K562 (cell line): ENCODE data around the gene PDCL3. TPM values are rescaled to one million over a fixed set of nuclear protein-coding genes. Genes with fewer than 3 reads are reported as not detected.

Experiments used
- ATAC-seq: fragments of 200-7000 bp; cut with Tn5 transposase; 3 replicates; pipeline ENCODE4 v1.9.1; 2020; ENCODE audit warnings: moderate library complexity
- BruUV-seq: library from RNA; stranded (reverse); fragments of 400-500 nt; replicated peaks from 2 replicates; lab custom pipeline; 2021; lab: Mats Ljungman, UMichigan
- CTCF ChIA-PET: fragments of 300-600 bp; formaldehyde crosslinking; extraction: SDS; loops from one replicate; lab custom pipeline; 2021; ENCODE audit warnings: low intra/inter-chr PET ratio; lab: Yijun Ruan, JAX
- POLR2A ChIA-PET: fragments of 300-600, 350-650 bp; sonication (Branson Sonifier 250); formaldehyde crosslinking; extraction: SDS; loops from one replicate; lab custom pipeline; 2021; ENCODE audit warnings: antibody characterized with exemption, inconsistent platforms; lab: Yijun Ruan, JAX
- DNase-seq, 4 experiments: peaks; one replicate each; pipeline versions ENCODE4 v3.0.0 to v3.0.0-alpha.2; 2011 to 2018; ENCODE audit warnings: low spot score in 3 of 4, mixed read lengths in 3 of 4; ENCODE audit errors: extremely low read depth in 1 of 4
- FAIRE-seq: peaks from 2 replicates; lab custom pipeline; 2011; peaks lifted over from hg19 to GRCh38; lab: Jason Lieb, UNC
- H2AFZ ChIP-seq: 2 replicates; pipeline ENCODE4 v1.6.0; 2011; ENCODE audit warnings: low read depth, low read length, control low read depth, inconsistent platforms
- H3K27ac ChIP-seq: fragments of 200-600 bp; 3 replicates; pipeline ENCODE4 v1.8.0; 2011; ENCODE audit warnings: low read depth, mild to moderate bottlenecking, control low read depth, inconsistent platforms, low read length, moderate library complexity, mixed read lengths; ENCODE audit errors: extremely low read depth
- H3K27me3 ChIP-seq, 2 experiments: fragments of 300-600 bp in 1 of 2; 2 replicates in 1 of 2; 3 replicates in 1 of 2; pipeline versions ENCODE4 v1.6.0 to v1.8.0; 2011; ENCODE audit warnings: inconsistent platforms in 2 of 2, low read length in 2 of 2, mild to moderate bottlenecking in 1 of 2, mixed read lengths in 1 of 2, moderate library complexity in 1 of 2; ENCODE audit not compliant: control insufficient read depth in 2 of 2, insufficient read depth in 2 of 2
- H3K36me3 ChIP-seq: fragments of 300-600 bp; 3 replicates; pipeline ENCODE4 v1.8.0; 2011; ENCODE audit warnings: mild to moderate bottlenecking, low read length, inconsistent platforms; ENCODE audit not compliant: control insufficient read depth, insufficient read depth
- H3K4me1 ChIP-seq, 2 experiments: fragments of 200-600 bp in 1 of 2; replicated peaks in 1 of 2; 2 replicates in 1 of 2; 3 replicates in 1 of 2; pipeline versions ENCODE4 v1.5.1 to v1.8.0; 2011; ENCODE audit warnings: inconsistent platforms in 2 of 2, low read length in 2 of 2, mild to moderate bottlenecking in 1 of 2, mixed read lengths in 1 of 2, moderate library complexity in 1 of 2; ENCODE audit not compliant: control insufficient read depth in 2 of 2, insufficient read depth in 2 of 2
- H3K4me2 ChIP-seq: 2 replicates; pipeline ENCODE4 v1.6.1; 2011; ENCODE audit warnings: low read length, control low read depth, inconsistent platforms, mixed read lengths; ENCODE audit not compliant: insufficient read depth
- H3K4me3 ChIP-seq: fragments of 200-600 bp; sonication (generic), shearing (Covaris generic); 2 replicates; pipeline ENCODE4 v1.5.1; 2016; ENCODE audit warnings: control low read depth, inconsistent platforms
- H3K79me2 ChIP-seq: fragments of 200-600 bp; 3 replicates; pipeline ENCODE4 v1.8.0; 2011; ENCODE audit warnings: low read length, inconsistent platforms; ENCODE audit not compliant: control insufficient read depth, insufficient read depth
- H3K9ac ChIP-seq, 2 experiments: 2 replicates each; pipeline versions ENCODE4 v1.6.0 to v1.6.1; 2011; ENCODE audit warnings: low read depth in 2 of 2, low read length in 2 of 2, control low read depth in 1 of 2, inconsistent platforms in 1 of 2, mild to moderate bottlenecking in 1 of 2, mixed read lengths in 1 of 2; ENCODE audit not compliant: insufficient read depth in 1 of 2
- H3K9me1 ChIP-seq: one replicate; pipeline ENCODE4 v1.6.0; 2011; ENCODE audit warnings: inconsistent platforms, mild to moderate bottlenecking, low read length, moderate library complexity; ENCODE audit not compliant: control insufficient read depth, insufficient read depth
- H3K9me3 ChIP-seq: replicated peaks from 2 replicates; pipeline ENCODE4 v1.5.1; 2011; ENCODE audit warnings: low read depth, low read length, inconsistent platforms; ENCODE audit not compliant: control insufficient read depth, insufficient read depth
- H4K20me1 ChIP-seq: replicated peaks from 2 replicates; pipeline ENCODE4 v1.6.1; 2011; ENCODE audit warnings: low read length, inconsistent platforms, mixed read lengths; ENCODE audit not compliant: control insufficient read depth, insufficient read depth
- KLF13 ChIP-seq: fragments of 450-650 bp; IDR thresholded peaks from 2 replicates; pipeline ENCODE4 v1.6.1; 2016; ENCODE audit warnings: missing genetic modification characterization, low read depth, mild to moderate bottlenecking, missing compliant biosample characterization, moderate library complexity, borderline replicate concordance
- LARP7 ChIP-seq: fragments of 450-650 bp; IDR thresholded peaks from 2 replicates; pipeline ENCODE4 v1.6.1; 2016
- PHB ChIP-seq: fragments of 250-450 bp; sonication (Bioruptor Pico); IDR thresholded peaks from 2 replicates; pipeline ENCODE4 v1.5.0; 2021
- PHB2 ChIP-seq: fragments of 450-650 bp; IDR thresholded peaks from 2 replicates; pipeline ENCODE4 v1.6.1; 2017; ENCODE audit warnings: low read depth
- PHF21A ChIP-seq: fragments of 450-650 bp; IDR thresholded peaks from 2 replicates; pipeline ENCODE4 v1.6.1; 2017; ENCODE audit warnings: low read depth, borderline replicate concordance
- POLR2G ChIP-seq: fragments of 200-400 bp; formaldehyde crosslinking; IDR thresholded peaks from 2 replicates; pipeline ENCODE4 v1.6.1; 2017; ENCODE audit warnings: low read depth, mild to moderate bottlenecking, antibody characterized with exemption, low read length, moderate library complexity
- POLR2H ChIP-seq: IDR thresholded peaks from 2 replicates; pipeline ENCODE4 v1.6.1; 2016; ENCODE audit warnings: missing genetic modification characterization, low read depth, mild to moderate bottlenecking, control low read depth, missing compliant biosample characterization, moderate library complexity
- RNF2 ChIP-seq: sonication (generic); IDR thresholded peaks from 2 replicates; pipeline ENCODE4 v1.6.1; 2016
- ZNF124 ChIP-seq: sonication (generic); formaldehyde crosslinking; IDR thresholded peaks from 2 replicates; pipeline ENCODE4 v1.8.1; 2022; ENCODE audit warnings: missing genetic modification reagents
- ZNF217 ChIP-seq: sonication (generic); formaldehyde crosslinking; IDR thresholded peaks from 2 replicates; pipeline ENCODE4 v1.8.0; 2022; ENCODE audit warnings: mild to moderate bottlenecking, missing genetic modification reagents
- ZNF408 ChIP-seq: fragments of 250-450 bp; sonication (Bioruptor Pico); IDR thresholded peaks from 2 replicates; pipeline ENCODE4 v1.4.0; 2020; ENCODE audit warnings: low read depth, mild to moderate bottlenecking, moderate library complexity
- ZNF778 ChIP-seq: fragments of 450-650 bp; formaldehyde crosslinking; IDR thresholded peaks from 2 replicates; pipeline ENCODE4 v1.4.0; 2020; ENCODE audit warnings: mild to moderate bottlenecking, moderate library complexity
- WGBS: fragments of 100-300 bp; shearing (Covaris generic); methylation state at CpG from one replicate; pipeline ENCODE4 v1.1.6; 2016; ENCODE audit warnings: low coverage, mixed read lengths; ENCODE audit not compliant: insufficient coverage; ENCODE audit errors: missing lambda C conversion rate; 5-methylcytosine and 5-hydroxymethylcytosine counted together
- in situ Hi-C: fragments of 300-500 bp; cut with MboI; formaldehyde crosslinking; loops from 4 replicates; pipeline ENCODE4 v1.15.0; 2018; ENCODE audit warnings: inconsistent platforms, mixed read lengths
- intact Hi-C: fragments of 100-400 bp; cut with micrococcal nuclease; formaldehyde crosslinking; loops from 2 replicates; pipeline ENCODE4 v1.14.2; 2022
- polyA plus RNA-seq, 8 experiments: library from polyadenylated mRNA; depleted of rRNA in 4 of 8; stranded (reverse) in 5 of 8; unstranded in 3 of 8; fragments of >200 nt; fragmentation: Nextera tagmentation in 2 of 8; fragmentation: Illumina TruSeq in 1 of 8; extraction: Ambion mirVana in 2 of 8; extraction: Trizol in 1 of 8; gene quantifications; 2 replicates each; pipeline versions ENCODE4 v1.2.1 to v1.2.3, GENCODE V29; 2011 to 2014; ENCODE audit warnings: inconsistent platforms in 1 of 8, missing spikeins in 1 of 8
- total RNA-seq, 7 experiments: library from RNA; depleted of rRNA in 6 of 7; stranded (reverse); fragments of >200 nt in 6 of 7; fragmentation: Illumina TruSeq in 2 of 7; extraction: Trizol in 2 of 7; gene quantifications; 2 replicates each; pipeline versions ENCODE4 v1.2.1 to v1.2.3, GENCODE V29; 2011 to 2021; ENCODE audit warnings: low replicate concordance in 1 of 7
- TF ChIP-seq, protein P1 (sequence below): sonication (generic); formaldehyde crosslinking; IDR thresholded peaks from 2 replicates; pipeline ENCODE4 v1.9.0; 2022; ENCODE audit warnings: mild to moderate bottlenecking, missing genetic modification reagents
- TF ChIP-seq, protein P2 (sequence below), 2 experiments: fragments of 450-650 bp; conservative IDR thresholded peaks; 2 replicates each; pipeline ENCODE4 v1.6.1; 2017; ENCODE audit warnings: mild to moderate bottlenecking in 2 of 2, moderate library complexity in 2 of 2

Gene PDCL3
- total and polyA plus RNA-seq, 9 of the 15 experiments (the other 6 are each of a cell fraction or from before 2014, with no cell fraction given), result 16.6 to 76.7 (median 26.9) TPM

DNA sequence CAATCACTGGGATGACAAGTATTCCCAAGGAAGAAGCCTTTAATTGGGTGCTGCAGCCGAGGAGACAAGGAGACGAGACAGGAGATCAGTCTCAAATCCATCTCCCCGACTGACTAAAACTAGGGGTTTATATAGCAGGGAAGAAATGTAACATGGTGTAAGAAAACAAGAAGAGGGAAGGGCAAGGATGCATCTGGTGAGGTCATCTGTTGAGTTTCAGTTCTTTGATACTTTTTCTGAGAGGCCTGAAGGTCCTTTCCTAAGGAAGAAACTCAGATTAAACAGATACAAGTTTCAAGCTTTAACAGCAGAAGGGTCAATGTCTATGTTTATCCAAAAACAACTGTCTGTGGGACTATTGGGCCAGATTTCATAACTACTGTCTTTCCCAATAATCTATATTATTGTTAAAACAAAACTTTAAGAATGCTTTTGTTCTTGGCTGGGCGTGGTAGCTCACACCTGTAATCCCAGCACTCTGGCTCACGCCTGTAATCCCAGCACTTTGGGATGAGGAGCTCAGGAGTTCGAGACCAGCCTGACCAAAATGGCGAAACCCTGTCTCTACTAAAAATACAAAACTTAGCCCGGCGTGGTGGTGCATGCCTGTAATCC, 2.5 kb upstream of the PDCL3 start:
- Histone ChIP-seq H3K79me2 (peaks cover 17% of the 10 kb centered on the region; the same call in 2 of the 3 replicates), H3K9me3 (no peaks in the 10 kb centered on the region), H3K4me1 (peaks cover 6 to 15% of the 10 kb centered on the region in 2 experiments; a peak in 4 of 5 replicates), H2AFZ (no peak overlapping the region; the same call in 1 of the 2 replicates), H3K9ac (no peak overlapping the region), H3K27me3 (no peaks in the 10 kb centered on the region), H4K20me1 (no peaks in the 10 kb centered on the region), H3K4me2 (no peak overlapping the region), H3K27ac (no peak overlapping the region), H3K36me3 (0 out of 3 replicates have a peak, but pooled peaks cover 2% of the 10 kb centered on the region), H3K4me3 (no peak overlapping the region), H3K9me1 (no peaks in the 10 kb centered on the region)
- ChIA-PET CTCF (no interaction called here), POLR2A (no interaction called here)
- intact Hi-C loops, result no loop called here
- in situ Hi-C loops, result no loop called here
- no TSS peak for BruUV-seq
- TF ChIP-seq, protein P1, sequence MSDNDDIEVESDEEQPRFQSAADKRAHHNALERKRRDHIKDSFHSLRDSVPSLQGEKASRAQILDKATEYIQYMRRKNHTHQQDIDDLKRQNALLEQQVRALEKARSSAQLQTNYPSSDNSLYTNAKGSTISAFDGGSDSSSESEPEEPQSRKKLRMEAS (CRISPR knock-in tag), result no peak
- TF ChIP-seq POLR2H, result no peak
- TF ChIP-seq PHB2, result no peak
- TF ChIP-seq PHF21A, result no peak
- TF ChIP-seq POLR2G, result no peak
- TF ChIP-seq LARP7, result no peak
- TF ChIP-seq ZNF124 (CRISPR knock-in tag), result no peak
- TF ChIP-seq, protein P2, sequence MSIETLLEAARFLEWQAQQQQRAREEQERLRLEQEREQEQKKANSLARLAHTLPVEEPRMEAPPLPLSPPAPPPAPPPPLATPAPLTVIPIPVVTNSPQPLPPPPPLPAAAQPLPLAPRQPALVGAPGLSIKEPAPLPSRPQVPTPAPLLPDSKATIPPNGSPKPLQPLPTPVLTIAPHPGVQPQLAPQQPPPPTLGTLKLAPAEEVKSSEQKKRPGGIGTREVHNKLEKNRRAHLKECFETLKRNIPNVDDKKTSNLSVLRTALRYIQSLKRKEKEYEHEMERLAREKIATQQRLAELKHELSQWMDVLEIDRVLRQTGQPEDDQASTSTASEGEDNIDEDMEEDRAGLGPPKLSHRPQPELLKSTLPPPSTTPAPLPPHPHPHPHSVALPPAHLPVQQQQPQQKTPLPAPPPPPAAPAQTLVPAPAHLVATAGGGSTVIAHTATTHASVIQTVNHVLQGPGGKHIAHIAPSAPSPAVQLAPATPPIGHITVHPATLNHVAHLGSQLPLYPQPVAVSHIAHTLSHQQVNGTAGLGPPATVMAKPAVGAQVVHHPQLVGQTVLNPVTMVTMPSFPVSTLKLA (conservative IDR thresholded peaks at IDR 0.05), result no peak
- no peak for TF ChIP-seq ZNF217 (CRISPR knock-in tag)
- TF ChIP-seq ZNF408 (CRISPR knock-in tag), result no peak
- TF ChIP-seq ZNF778, result no peak
- no peak for TF ChIP-seq RNF2
- TF ChIP-seq PHB (CRISPR knock-in tag), result no peak
- no peak for TF ChIP-seq KLF13 (tag)
- no peak for DNase-seq
- FAIRE-seq, result no peak
- no peak for ATAC-seq
- WGBS, result 84% methylated on average over 9 of the region's 9 CpGs
